ENCODE results near the gene RNF207.
"Not testable (repeated sequence)": the region's sequence is repeated elsewhere in the genome, so short reads cannot be mapped to it uniquely, and the experiment has no call there.

RNF207 gene

DNA sequence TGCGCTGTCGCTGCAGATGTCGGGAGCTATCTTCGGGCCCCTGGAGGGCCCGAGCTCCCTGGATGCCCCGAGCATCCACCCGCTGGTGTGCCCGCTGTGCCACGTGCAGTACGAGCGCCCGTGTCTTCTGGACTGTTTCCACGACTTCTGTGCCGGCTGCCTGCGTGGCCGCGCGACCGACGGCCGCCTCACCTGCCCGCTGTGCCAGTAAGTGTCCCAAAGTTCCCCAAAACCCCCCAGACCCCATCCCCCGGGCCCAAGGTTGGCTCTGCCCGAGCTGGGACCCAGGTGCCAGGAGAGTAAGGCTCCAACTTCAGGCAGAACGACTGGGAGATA is 569 bp downstream of the RNF207 start:
- no peak for DNase-seq

DNA sequence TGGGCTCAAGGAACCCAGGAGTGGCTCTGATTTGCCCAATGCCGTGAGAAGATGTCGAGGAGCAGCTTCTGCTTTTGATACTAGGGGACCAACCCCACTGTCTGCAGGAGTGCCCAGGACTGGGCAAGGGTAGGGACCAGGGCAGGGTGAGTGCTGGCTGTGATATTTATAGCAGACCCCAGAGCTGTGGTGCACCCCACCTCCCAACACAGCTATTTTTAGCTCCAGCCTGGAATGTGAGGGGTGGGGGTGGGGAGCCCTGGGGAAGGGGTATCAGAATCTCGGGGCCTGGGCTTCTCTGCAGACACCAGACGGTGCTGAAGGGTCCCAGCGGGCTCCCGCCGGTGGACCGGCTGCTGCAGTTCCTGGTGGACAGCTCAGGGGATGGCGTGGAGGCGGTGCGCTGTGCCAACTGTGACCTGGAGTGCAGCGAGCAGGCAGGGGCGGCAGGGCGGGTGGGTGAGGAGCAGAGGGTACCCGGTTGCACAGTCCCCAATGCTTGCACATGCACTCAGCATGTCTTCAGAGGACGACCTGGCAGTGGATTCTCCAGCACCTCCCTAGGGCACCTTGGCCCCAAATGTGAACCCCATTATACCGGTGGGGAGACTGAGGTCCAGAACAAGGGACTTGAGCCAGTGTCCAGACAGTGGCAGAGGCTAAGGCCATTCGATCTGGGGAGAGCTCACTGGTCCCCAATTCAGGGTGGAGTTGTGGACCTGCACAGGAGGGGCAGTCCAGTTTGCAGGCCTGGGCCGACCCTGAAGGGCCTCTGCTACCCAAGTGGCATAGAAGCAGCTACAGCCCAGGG is 1.4 kb downstream of the RNF207 start:
- no peak for DNase-seq

DNA sequence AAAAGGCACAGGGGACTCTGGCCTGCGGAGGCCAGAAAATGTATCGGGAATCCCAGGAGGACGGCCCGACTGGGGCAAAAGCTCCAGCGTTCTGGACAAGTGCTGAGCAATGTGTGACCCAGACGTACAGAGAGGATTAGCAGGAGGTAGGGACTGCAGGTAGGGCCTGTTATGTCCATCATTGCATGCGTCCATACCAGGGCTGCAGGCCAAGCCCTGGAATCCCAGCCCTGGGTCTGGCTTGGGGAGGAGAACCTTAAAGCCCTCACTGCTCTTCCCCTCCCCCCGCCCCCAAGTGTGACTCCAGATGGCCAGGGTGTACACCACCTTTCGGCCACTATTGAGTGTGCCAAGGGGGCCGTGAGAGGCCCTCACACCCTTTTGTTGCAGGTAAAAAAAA is 2.0 kb downstream of the RNF207 start:
- DNase-seq: no peak

DNA sequence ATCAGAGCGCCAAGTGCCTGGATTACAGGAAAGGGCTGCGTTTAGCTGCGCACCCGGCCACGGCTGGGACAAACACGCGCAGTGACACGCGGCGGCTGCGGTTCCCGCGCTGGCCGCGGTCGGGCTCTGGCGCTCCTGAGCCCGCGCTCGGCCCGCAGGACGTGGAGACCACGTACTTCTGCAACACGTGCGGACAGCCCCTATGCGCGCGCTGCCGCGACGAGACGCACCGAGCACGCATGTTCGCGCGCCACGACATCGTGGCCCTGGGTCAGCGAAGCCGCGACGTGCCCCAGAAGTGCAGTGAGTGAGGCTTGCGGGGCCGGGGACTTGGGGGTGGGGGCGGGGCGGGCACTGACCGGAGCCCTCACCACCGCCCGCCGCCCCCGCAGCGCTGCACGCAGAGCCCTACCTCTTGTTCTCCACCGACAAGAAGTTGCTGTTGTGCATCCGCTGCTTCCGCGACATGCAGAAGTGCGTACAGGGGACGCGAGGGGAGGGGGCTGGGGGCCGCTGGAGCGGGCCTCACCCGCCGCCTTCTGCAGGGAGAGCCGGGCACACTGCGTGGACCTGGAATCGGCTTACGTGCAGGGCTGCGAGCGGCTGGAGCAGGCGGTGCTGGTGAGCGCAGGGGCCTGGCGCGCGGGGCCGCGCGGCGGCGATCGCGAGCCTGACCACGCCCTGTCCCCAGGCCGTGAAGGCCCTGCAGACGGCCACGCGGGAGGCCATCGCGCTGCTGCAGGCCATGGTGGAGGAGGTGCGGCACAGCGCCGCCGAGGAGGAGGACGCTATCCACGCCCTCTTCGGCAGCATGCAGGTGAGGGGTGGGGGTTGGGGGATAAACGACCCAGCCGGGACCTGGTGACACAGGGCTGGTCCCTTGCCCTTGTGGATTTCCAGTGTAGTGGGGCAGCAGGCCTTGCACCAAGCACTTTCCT is 3.1 kb downstream of the RNF207 start:
- DNase-seq: peak; percentile 35

DNA sequence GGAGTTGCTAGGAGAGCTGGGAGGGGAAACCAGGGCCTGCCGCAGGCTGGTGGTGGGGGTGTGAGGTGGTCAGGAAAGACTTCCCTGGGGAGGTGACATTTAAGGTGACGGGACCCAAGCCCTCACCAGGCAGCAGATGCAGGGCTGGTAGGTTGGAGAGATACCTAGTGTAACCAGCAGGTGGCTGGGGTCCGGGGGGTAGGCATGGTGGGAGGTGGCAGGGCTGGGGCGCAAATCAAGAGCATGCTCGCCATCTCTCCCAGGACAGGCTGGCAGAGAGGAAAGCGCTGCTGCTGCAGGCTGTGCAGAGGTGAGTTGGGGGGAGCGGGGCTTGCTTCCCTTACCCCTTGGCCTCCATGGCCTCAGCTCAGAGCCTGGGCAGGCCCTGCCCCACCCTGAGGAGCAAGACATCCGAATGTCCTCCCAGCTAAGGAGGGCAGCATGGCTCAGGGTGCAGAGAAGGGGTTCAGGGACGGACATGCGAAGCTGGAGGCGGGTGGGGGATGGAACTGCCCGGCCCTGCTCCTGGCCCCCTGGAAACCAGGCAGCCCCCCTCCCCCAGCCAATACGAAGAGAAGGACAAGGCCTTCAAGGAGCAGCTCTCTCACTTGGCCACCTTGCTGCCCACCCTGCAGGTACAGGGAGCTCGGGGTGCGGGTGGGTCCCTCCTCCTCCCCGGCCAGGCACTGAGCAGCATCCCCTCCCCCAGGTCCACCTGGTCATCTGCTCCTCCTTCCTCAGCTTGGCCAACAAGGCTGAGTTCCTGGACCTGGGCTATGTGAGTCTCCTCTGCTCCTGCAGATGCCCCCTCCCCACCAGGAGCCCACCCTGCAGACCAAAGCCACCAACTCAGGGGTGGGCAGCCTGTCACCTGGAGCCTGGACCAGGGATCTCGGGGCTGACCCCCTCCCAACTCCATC is 4.0 kb downstream of the RNF207 start:
- DNase-seq: no peak

DNA sequence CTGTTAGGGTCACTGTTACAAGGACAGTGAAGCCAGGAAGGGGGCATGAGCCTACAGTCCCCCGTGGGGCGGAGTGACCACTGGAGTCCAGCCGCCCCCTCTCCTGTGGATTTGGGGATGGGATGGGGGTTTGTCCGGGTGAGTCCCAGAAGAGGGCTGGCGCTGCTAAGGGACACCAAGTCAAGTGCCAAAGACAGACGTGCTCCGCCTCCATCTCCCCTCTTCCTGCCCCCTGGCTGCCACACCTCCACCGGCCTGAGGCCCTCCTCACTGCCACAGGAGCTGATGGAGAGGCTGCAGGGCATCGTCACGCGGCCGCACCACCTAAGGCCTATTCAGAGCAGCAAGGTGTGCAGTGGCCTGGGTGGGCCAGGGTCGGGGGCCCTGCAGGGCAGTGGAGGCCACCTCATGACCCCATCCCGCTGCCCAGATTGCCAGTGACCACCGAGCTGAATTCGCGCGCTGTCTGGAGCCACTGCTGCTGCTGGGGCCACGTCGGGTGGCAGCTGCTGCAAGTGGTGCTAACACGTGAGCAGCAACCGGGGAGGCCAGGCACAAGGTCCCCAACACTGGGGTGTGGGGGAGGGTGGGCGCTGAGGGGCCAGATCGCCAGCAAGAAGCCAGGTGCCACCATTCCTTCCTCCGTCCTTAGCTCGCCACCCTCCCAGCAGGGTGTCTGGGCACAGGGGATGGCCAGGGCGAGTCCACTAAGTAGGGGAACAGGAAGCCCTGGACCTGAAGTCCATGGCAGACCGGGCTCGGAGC is 4.9 kb downstream of the RNF207 start:
- no peak for DNase-seq

DNA sequence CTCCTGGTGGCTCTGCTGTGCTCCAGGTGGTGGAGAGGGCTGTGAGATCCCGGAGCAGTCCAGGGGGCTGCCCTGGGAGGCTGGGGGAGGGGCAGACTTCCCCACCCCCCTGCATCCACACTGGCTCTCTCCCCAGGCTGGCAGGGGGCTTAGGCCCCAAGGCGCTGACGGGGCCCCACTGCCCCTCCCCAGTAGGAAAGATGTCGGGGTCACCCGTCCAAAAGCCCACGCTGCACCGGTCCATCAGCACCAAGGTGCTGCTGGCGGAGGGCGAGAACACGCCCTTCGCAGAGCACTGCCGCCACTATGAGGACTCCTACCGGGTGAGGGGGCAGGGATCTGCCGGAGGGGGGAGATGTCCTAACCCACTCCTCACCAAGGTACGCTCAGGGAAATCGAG is 5.8 kb downstream of the RNF207 start:
- no peak for DNase-seq

DNA sequence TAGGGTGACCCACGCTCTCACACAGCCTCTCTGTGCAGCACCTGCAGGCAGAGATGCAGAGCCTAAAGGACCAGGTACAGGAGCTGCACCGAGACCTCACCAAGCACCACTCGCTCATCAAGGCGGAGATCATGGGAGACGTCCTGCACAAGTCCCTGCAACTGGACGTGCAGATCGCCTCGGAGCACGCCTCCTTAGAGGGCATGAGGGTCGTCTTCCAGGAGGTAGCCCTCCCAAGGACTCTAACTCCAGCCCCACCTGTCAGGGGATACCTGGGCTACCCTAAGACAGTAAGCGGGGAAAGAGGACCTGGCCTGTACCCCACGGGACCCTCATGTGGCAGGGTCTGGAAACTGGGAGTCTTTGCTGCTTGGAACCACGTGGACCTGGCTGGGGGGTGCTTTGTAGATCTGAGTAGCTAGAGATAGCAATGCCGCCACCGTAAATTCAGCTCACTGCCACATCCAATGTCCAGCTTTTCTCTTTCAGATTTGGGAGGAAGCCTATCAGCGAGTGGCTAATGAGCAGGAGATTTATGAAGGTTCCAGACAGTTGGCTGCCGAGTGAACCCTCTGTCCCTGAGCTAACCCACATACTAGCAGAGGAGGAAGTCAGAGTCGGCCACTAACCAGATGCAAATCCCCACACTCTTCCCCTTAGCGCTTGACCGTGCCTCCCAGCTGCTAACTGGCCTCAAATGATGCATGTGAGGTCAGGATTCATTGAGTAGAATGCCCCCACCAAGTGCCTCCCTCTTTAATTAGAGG is 6.5 kb downstream of the RNF207 start:
- DNase-seq: no peak

DNA sequence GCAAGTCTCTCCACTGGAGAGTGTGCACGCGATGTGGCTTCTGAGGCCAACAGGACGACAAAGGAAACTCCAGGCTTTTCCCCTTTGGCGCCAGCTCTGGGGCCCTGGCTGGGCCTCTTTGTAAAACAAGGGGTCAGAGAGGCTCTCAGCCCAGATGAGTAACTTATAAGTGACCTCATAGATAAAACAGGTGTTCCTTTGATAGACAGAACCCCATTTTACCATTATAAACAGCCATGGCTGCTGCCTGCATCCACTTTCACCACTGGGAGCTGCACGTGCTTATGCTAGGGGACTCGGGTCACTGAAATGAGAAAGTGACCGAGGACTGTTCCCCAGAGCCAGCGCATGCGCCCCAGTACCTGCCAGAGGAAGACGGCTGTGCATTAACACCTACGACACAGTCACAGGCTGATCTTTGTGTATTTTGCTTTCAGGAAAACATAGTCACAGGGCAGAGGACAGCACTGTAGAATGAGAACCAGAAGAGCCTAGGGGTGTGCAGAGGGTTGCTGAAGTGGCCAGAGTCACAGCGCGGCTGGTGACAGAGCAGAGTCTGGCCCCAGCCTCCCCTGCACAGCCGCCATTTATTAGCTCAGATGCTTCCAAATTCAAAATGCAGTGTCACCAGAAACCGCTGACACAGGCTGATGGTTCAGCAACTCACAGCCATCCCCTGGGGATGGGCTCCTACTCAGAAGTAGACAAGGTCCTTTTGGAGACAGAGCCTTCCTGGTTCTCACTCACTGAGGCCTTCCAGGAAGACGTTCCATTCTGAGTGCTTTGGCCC is 12.7 kb downstream of the RNF207 start:
- DNase-seq: no peak

DNA sequence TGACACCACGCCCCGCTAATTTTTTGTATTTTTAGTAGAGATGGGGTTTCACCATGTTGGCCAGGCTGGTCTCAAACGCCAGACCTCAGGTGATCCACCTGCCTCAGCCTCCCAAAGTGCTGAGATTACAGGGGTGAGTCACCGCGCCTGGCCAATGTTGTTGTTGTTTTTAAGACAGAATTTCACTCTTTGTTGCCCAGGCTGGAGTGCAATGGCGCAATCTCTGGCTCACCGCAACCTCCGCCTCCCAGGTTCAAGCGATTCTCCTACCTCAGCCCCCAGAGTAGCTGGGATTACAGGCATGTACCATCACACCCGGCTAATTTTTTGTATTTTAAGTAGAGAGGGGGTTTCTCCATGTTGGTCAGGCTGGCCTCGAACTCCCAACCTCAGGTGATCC is 13.7 kb downstream of the RNF207 start:
- DNase-seq: not testable (repeated sequence)

DNA sequence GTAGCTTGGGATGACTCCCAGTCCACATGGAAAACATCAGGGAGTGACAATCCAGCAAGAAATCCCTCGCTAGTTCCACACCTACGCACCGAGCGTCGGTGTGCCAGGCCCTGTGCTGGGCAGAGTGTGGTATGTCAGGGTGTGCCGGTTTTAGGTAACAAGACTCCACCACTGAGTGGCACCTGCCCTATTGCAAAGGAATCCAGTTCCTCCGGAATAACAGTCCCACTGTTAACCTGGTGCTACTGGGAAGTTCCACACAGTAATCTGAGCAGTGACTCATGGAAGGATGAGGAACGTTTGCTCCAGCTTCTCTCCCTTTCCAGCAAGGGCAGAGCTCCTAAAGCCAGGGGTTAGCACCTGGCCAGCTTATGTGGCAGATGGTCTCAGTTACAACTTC is 14.3 kb downstream of the RNF207 start:
- DNase-seq: no peak

DNA sequence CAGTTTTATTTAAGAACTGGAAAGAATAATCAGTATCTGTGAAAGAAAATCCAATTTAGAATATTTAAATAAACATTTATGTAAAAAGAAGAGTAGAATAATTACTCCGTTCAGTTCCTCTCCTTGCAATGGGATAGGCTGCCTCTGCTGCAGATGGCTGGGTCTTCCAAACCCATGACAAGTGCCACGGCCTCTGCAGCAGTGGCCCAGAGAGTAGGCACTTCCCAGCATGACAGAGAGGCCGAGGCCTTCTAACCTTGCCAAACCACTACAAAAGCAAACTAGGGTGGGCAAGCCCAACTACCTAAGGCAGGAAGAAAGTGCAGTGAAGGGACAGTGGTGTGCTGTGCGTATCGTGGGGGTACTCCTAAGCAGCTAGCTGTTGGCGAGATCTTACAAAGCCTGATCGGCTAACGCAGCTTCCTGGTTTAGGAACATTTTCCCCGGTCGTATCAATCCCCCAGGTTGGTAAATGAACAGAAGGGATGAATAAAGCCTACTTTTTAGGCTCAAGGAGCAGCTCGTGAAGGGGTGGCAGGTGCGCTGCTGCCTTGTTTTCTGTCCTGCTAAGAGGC is 15.4 kb downstream of the RNF207 start:
- no peak for DNase-seq

DNA sequence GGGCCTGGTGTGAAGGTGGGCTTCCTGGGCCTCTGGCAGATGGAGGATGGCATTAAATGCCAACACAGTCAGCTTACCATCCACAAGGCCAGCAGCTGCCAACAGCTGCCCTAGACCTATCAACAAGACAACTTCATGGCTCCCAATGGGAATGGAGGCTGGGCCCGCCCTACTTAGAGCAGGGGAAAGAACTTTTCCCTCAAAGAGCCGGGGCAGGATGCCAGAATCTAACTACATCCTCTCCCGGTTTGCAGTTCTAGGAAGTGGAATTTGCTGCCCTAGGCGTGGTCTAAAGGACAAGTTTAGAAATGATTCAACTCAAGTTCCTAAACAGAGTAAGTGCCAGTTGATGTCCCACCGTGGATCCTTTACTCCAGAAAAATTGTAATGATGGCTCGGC is 16.7 kb downstream of the RNF207 start:
- DNase-seq: no peak

DNA sequence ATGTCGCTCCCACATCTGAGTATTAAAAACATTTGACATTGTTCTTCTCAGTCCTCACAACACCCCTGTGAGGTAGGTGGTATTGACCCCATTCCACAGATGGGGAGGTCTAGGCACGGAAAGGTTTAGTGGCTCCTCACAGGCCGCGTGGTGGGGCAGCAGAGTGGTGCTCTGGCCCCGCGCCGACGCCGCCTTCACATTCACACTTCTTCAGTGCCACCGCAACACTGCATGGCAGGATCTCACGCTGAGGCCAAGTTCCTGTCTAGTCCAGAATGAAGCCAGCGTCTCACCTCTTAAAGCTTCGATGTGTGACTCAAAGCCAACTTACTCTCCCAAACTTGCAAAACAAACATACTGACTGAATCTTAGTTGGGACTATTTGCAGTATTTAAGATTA is 17.7 kb downstream of the RNF207 start:
- DNase-seq: no peak

DNA sequence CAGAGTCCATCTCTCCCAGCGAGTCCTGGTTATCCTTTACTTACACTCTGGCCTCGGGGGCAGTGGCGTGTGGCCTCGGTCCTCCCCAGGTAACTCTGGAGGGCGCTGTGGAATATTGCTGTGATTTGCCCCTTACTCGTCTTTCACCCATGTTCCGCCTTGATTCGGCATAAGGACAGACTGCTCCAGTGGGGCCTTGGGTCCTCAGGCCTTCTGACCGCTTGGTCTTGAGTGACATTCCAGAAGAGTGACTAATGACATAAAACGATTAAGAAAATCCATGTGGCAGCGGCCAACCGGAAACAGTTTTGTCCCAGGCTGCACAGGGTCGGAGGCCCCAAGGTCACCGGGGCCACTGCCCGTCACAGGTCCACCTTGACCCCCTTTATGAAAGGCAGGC is 18.8 kb downstream of the RNF207 start:
- no peak for DNase-seq

DNA sequence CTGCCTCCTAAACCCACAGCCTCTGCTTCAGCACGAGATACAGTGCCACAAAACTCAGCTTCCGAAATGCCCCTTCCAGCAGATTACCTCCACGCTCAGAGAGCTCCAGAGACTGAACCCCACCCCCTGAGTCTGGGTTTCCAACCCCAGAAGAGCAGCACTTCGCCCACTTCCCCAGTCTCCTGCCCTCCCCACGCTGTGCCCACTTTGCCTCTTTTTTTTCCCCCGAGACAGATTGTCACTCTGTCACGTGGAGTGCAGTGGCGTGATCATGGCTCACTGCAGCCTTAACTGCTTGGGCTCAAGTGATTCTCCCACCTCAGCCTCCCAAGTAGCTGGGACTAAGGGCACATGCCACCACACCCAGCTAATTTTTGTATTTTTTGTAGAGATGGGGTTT is 19.7 kb downstream of the RNF207 start:
- DNase-seq: no peak

DNA sequence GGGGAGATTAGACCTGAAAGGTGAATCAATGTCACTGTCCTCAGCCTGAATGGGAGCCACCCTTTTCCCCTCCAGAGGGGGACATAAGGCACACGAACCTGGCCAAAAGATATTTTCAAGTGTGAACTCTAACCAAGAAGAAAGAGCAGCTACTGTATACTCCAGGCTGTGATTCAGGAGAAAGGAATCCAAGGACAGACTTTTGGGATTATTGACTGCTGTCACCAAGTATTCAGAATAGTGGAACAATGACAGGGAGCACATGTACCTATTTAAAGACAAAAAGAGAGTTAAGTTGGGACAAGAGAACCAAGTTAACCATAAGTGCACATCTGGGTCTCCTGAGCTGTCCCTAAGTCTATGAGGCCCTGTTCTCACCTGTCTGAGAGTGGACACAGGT is 27.5 kb downstream of the RNF207 start:
- no peak for DNase-seq

DNA sequence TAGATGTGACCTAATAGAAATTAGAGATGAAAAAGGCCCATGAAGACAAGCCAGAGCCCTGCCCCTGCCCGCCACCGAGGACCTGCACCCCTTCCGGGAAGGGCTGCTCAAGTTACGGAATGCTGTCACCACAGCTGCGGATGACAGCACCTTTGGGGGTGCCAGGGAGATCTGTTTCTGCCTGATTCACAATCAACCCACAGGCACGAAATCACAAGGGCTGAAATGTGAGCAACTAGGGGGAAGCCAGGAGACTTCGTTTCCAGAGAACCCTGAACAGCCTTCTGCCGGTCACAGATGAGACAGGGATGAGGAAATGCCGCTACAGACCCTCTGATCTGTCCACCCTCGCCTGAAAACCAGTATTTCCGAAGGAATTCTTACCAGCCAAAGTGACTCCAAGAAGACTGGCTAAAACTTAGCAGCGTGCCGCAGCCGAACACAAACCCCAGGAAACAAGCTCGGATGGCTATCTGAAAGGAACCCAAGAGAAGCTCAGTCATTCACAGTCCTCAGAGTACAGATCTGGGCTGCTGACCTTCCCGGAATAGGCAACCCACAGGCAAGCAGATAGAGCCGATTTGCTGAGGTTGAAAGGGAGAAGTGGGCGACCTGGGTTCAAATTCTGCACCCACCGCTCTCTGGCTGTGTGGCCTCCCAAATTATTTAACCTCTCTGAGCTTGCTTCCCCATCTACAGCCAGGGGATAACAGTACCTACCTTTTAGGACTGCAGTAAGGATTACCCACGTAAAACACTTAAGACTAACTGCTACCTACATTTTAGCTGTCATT is 28.8 kb downstream of the RNF207 start:
- no peak for DNase-seq

DNA sequence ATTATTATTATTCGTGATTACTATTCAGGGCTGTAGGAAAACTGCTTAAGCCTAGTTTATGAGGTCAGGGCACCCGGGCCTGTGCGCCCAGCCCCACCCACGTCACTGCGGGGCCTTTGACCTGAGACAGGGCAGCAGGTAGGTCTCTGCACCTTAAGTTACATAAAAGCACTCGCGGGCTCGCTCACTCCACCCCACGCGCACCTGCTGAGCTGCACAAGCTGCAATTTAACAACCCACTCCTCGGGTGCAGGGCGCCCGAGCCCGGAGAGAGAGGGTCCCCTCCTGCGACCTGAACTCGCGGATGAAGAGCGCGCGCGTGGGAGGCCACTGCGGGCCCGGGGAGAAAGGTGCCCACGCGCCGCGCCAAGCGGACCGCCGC is 29.4 kb downstream of the RNF207 start:
- peak; percentile 26 for DNase-seq

DNA sequence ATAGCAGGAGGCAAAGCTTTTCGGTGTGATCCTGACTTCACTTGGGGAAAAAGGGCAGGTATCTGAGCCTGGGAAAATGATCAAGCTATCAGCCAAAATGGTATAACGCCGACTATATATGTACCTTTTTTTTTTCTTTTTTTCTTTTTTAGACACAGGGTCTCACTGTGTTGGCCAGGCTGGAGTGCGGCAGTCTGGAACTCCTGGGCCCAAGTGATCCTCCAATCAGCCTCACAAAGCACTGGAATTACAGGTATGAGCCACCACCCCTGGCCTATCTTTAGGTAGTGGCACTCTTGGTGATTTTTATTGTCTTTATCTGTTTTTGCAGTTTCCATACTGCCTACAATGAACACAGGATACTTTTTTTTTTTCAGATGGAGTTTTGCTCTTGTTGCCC is 31.2 kb downstream of the RNF207 start:
- DNase-seq: no peak

Measured in activated CD4-positive, alpha-beta T cell treated with anti-CD3 and anti-CD28 coated beads, Interleukin-2, amount 50 U/mL, for 16 hours (primary cell).